HepG2 (cell line): Measurements from ENCODE around the gene PPP1R1B. TPM values are rescaled to one million over a fixed set of nuclear protein-coding genes. Genes with fewer than 3 reads are reported as not detected.

ENCODE experiments used
- AGO1 ChIP-seq: fragments of 200-400 bp; formaldehyde crosslinking; IDR thresholded peaks from 2 replicates; pipeline ENCODE4 v1.6.1; 2017; ENCODE audit warnings: mild to moderate bottlenecking, low read depth, low read length, moderate library complexity; ENCODE audit not compliant: poor library complexity, severe bottlenecking
- CAMTA2 ChIP-seq: sonication (generic); formaldehyde crosslinking; IDR thresholded peaks from 2 replicates; pipeline ENCODE4 v1.4.0; 2020; ENCODE audit warnings: mild to moderate bottlenecking, missing genetic modification reagents, borderline replicate concordance
- CREB3 ChIP-seq: sonication (generic); formaldehyde crosslinking; IDR thresholded peaks from 2 replicates; pipeline ENCODE4 v1.5.0; 2020; ENCODE audit warnings: missing genetic modification reagents
- GATA4 ChIP-seq: sonication (generic); IDR thresholded peaks from 2 replicates; pipeline ENCODE4 v1.6.1; 2016; ENCODE audit warnings: antibody characterized with exemption, low read depth, borderline replicate concordance
- LCORL ChIP-seq, 2 experiments: fragments of 450-650 bp in 1 of 2; sonication (generic) in 1 of 2; formaldehyde crosslinking in 1 of 2; IDR thresholded peaks; 2 replicates each; pipeline versions ENCODE4 v1.5.0 to v1.6.1; 2017 to 2020; ENCODE audit warnings: antibody characterized with exemption in 1 of 2, missing genetic modification reagents in 1 of 2
- MED13 ChIP-seq: sonication (generic); formaldehyde crosslinking; IDR thresholded peaks from 2 replicates; pipeline ENCODE4 v1.5.0; 2020; ENCODE audit warnings: missing genetic modification reagents
- MEIS1 ChIP-seq: sonication (generic); formaldehyde crosslinking; IDR thresholded peaks from 2 replicates; pipeline ENCODE4 v1.9.0; 2021; ENCODE audit warnings: mild to moderate bottlenecking, missing genetic modification reagents, moderate library complexity, borderline replicate concordance
- MYC ChIP-seq: sonication (generic); formaldehyde crosslinking; IDR thresholded peaks from 2 replicates; pipeline ENCODE4 v1.9.0; 2021; ENCODE audit warnings: missing genetic modification reagents, borderline replicate concordance
- PHF5A ChIP-seq: IDR thresholded peaks from one replicate; pipeline ENCODE4 v1.6.1; 2018; ENCODE audit warnings: low read depth, missing genetic modification reagents; ENCODE audit not compliant: unreplicated experiment
- SCMH1 ChIP-seq: sonication (generic); formaldehyde crosslinking; IDR thresholded peaks from 2 replicates; pipeline ENCODE4 v1.9.0; 2021; ENCODE audit warnings: missing genetic modification reagents, mild to moderate bottlenecking, borderline replicate concordance
- SIN3B ChIP-seq: fragments of 150-350 bp; IDR thresholded peaks from 2 replicates; pipeline ENCODE4 v1.6.1; 2014; ENCODE audit warnings: low read length
- SMARCE1 ChIP-seq: fragments of 450-650 bp; IDR thresholded peaks from 2 replicates; pipeline ENCODE4 v1.6.1; 2017; ENCODE audit warnings: borderline replicate concordance
- SRSF1 ChIP-seq: fragments of 200-400 bp; formaldehyde crosslinking; optimal IDR thresholded peaks from 2 replicates; pipeline ENCODE3; 2017; ENCODE audit warnings: mild to moderate bottlenecking, low read depth, low read length, moderate library complexity
- TCF7L2 ChIP-seq: IDR thresholded peaks from 2 replicates; pipeline ENCODE4 v1.6.1; 2011; ENCODE audit warnings: mild to moderate bottlenecking, low read depth, low read length, moderate library complexity
- ZBTB40 ChIP-seq, 2 experiments: fragments of 450-650 bp in 1 of 2; sonication (generic) in 1 of 2; formaldehyde crosslinking in 1 of 2; IDR thresholded peaks; 2 replicates each; pipeline versions ENCODE4 v1.6.1 to v1.8.0; 2016 to 2022; ENCODE audit warnings: antibody characterized with exemption in 1 of 2, mild to moderate bottlenecking in 1 of 2, missing genetic modification reagents in 1 of 2
- ZEB1 ChIP-seq: IDR thresholded peaks from 2 replicates; pipeline ENCODE4 v1.6.1; 2012; ENCODE audit warnings: mild to moderate bottlenecking, low read depth, inconsistent platforms; ENCODE audit not compliant: insufficient replicate concordance
- ZFAT ChIP-seq: sonication (generic); formaldehyde crosslinking; conservative IDR thresholded peaks from 2 replicates; pipeline ENCODE4 v1.8.1; 2023; ENCODE audit warnings: missing genetic modification reagents, inconsistent platforms
- ZNF3 ChIP-seq: IDR thresholded peaks from 2 replicates; pipeline ENCODE4 v1.7.0; 2017; ENCODE audit warnings: inconsistent platforms
- ZNF354B ChIP-seq: sonication (generic); formaldehyde crosslinking; IDR thresholded peaks from 2 replicates; pipeline ENCODE4 v1.8.0; 2022; ENCODE audit warnings: mild to moderate bottlenecking, missing genetic modification reagents
- ZNF468 ChIP-seq: sonication (generic); formaldehyde crosslinking; IDR thresholded peaks from 2 replicates; pipeline ENCODE4 v1.8.0; 2022; ENCODE audit warnings: mild to moderate bottlenecking, moderate library complexity, missing genetic modification reagents
- ZNF713 ChIP-seq: sonication (generic); formaldehyde crosslinking; IDR thresholded peaks from 2 replicates; pipeline ENCODE4 v1.4.0; 2020; ENCODE audit warnings: mild to moderate bottlenecking, missing genetic modification reagents
- ZNF788 ChIP-seq: sonication (generic); formaldehyde crosslinking; IDR thresholded peaks from 2 replicates; pipeline ENCODE4 v1.5.0; 2020; ENCODE audit warnings: mild to moderate bottlenecking, missing genetic modification reagents, borderline replicate concordance
- polyA plus RNA-seq, 8 experiments: library from polyadenylated mRNA; depleted of rRNA in 3 of 8; stranded (reverse) in 7 of 8; unstranded in 1 of 8; fragments of >200 nt; fragmentation: Illumina TruSeq in 4 of 8; extraction: Trizol in 4 of 8; gene quantifications; 2 replicates each; pipeline versions ENCODE4 v1.2.1 to v1.2.3, GENCODE V29; 2011 to 2016; ENCODE audit warnings: low read depth in 4 of 8, missing spikeins in 1 of 8, mixed read lengths in 1 of 8; ENCODE audit not compliant: insufficient read depth in 1 of 8
- total RNA-seq, 5 experiments: library from RNA; depleted of rRNA; stranded (reverse); fragments of >200 nt; fragmentation: Illumina TruSeq; extraction: Trizol; gene quantifications; 2 replicates each; pipeline ENCODE4 v1.2.3, GENCODE V29; 2016; ENCODE audit warnings: low read depth in 1 of 5

Gene PPP1R1B
- total and polyA plus RNA-seq, 2 of the 13 experiments (the other 11 are each of a cell fraction or from before 2014, with no cell fraction given) = 0.08 TPM; not detected in 1

GRCh38 chr17:39674179-39674578, 47.4 kb downstream of the PPP1R1B start (continued):
- 0 out of 2 replicates have a peak, but pooled peaks have one; percentile 53 for TF ChIP-seq ZNF713 (CRISPR knock-in tag)
- TF ChIP-seq SCMH1 = no peak
- no peak for TF ChIP-seq ZNF354B
- no peak for TF ChIP-seq ZNF468 (CRISPR knock-in tag)
- no peak for TF ChIP-seq MEIS1
- TF ChIP-seq CREB3 (CRISPR knock-in tag) = no peak
- 0 out of 2 replicates have a peak, but pooled peaks have one; percentile 2 for TF ChIP-seq ZNF788
- TF ChIP-seq SMARCE1 = no peak
- TF ChIP-seq SRSF1 = no peak
- TF ChIP-seq ZBTB40 (IDR thresholded peaks at IDR 0.05) = no peak
- TF ChIP-seq ZBTB40 (CRISPR knock-in tag; IDR thresholded peaks at IDR 0.05) = no peak
- no peak for TF ChIP-seq SIN3B
- TF ChIP-seq ZNF3 (CRISPR knock-in tag) = no peak
- no peak for TF ChIP-seq GATA4
- TF ChIP-seq AGO1 = no peak
- no peak for TF ChIP-seq LCORL (IDR thresholded peaks at IDR 0.05)
- TF ChIP-seq LCORL (CRISPR knock-in tag; IDR thresholded peaks at IDR 0.05) = no peak
- no peak for TF ChIP-seq ZFAT
- TF ChIP-seq ZEB1 = no peak
- TF ChIP-seq MED13 (CRISPR knock-in tag) = no peak
- TF ChIP-seq MYC = no peak
- no peak for TF ChIP-seq TCF7L2
- TF ChIP-seq CAMTA2 = 0 out of 2 replicates have a peak, but pooled peaks have one; percentile 19
- no peak for TF ChIP-seq PHF5A (CRISPR knock-in tag)
